Measurements from ENCODE around the gene DROSHA.
"Not testable (repeated sequence)": the region's sequence is repeated elsewhere in the genome, so short reads cannot be mapped to it uniquely, and the experiment has no call there.

Gene DROSHA

DNA sequence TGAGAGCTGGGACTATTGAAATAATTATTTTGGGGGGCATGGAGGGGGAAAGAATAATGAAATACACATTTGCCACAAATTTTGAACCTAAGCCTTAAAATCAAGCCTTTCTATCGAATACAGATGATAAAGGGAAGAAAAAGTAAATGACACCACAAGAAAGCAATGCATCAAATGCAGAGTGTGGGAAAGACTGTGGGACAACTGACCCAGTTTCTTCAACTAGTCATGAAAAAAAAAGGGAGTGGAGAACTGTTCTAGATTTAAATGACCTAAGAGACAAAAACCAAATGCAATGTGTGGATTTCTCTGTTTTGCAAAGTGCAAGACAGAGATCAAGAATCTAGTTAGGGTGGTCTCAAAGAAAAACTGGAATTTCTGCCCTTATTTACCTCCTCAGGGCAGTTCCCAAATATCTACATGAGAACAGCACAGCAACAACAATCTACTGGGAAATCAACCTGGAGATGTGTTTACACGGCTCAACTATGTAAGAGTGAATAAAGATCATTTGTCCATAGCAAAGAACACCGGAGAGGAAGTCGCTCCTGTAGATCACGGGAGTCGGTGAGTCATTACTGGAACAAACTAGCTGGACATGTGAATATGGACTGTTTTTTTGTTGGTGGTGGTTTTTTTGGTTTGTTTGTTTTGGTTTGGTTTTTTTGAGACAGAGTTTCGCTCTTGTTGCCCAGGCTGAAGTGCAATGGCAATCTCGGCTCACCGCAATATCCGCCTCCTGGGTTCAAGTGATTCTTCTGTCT lies 145.9 kb downstream of the DROSHA start:
- in situ Hi-C loops (cut with MboI; ENCODE audit: low sequenced_read_pairs), result no loop called here

DNA sequence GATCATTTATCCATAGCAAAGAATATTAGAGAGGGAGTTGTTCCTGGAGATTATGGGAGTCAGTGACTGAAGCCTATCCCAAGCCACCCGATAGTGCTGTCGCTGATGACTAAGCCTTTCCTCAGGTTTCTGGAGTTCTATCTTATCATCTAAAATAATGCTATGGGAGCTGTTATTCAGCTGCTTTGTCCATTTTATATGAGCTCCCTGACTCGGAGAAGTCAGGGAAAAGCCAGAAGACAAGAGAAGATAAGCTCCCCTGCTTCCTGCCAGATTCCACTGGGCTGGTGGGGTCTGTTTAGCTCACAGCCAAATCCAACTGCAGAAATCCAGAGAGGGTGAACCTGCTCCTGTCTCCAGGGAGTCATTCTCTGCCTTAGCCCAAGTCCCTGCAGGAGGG lies 148.2 kb downstream of the DROSHA start:
- in situ Hi-C loops (cut with MboI; ENCODE audit: low sequenced_read_pairs), result no loop called here

DNA sequence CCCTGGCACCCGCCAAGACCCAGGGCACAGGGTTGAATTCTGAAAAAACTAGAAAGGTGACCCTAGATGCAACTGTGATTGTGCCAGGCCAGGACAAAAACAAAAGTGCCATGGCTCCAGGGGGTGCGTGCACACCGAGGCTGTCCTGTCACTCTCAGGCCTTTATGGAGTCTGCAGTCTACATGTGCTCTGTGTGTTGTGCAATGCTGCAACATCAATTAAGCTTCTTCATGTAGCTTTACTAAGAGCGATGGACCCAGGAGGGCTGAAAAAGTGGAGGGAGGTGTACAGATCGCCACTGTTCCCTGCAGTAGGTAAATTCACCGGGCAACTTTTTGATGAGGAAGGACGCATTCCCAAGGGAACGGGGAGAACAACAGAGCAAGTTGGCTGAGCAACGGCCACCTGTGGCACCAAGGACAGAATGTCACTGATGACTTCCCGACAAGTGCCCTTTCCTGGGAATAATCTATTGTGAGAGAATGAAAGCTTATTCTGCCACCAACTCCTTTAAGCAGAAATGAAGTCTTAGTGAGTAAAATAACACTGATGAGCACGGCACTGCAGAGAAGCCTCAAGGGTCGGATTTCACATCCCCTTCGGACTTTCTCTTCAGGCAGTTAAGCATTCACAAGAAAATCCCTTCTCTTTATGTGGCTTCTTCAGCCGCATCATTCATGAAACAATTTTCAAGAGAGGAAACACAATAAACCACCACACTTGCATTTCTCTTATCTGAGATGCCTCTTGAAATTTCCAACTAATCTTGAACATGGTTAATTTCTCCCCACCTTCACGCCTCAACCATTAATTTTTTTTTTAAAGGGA lies 149.6 kb downstream of the DROSHA start:
- in situ Hi-C loops (cut with MboI; ENCODE audit: low sequenced_read_pairs), result no loop called here

DNA sequence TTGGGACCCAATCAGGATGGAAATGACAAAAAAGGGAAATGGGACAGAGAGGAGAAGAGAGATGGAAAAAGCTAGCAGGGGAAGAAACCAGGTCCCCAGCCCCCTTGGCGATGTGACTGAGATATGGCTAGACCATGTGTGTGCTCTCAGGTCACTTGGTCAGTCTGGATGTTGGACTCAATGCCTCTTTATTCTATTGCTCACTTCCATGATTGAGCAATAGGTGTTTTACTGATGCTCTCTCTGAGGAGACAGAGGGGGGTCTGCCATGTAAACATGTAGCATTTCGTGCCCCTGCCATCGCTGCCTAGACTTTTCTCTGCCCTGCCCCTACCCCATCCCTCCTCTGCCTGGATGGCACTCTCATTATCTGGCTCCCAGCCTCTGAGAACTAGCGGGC lies 150.6 kb downstream of the DROSHA start:
- in situ Hi-C loops (cut with MboI; ENCODE audit: low sequenced_read_pairs), result no loop called here

DNA sequence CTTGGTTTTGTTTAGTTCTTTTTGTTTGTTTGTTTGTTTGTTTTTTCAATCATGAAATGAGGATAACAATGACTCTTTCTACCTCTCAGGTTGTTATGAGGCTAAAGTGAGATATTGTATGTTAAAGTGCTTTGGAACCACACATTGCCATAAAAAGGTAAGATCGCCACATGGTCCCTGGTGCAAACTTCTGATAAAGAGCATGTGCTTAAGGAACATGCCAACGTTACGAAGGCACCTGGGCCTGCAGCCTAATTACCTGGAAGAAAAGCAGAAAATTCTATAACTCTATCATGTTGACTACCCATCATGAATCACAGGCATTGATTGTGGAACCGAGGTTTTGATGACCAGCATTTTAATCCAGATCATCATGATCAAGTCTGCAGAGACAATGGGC lies 151.8 kb downstream of the DROSHA start:
- in situ Hi-C loops (cut with MboI; ENCODE audit: low sequenced_read_pairs), result no loop called here

DNA sequence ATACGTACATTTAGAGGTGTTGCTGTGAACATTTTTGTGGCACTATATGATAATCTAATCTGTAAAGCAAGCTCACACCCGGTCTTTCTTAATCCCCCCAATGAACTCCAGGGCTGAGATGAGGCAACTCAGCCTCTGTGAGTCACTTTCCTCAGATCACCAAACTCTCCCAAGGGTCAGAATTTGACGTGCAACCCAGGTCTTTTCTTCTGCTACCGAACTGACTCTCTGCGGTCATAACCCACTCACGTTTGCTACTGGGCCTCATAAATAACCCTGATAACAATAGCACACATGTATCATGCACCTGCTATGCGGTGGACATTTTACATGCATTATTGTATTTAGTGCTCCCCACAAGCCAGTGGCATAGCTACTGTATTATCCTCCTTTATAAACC lies 153.1 kb downstream of the DROSHA start:
- in situ Hi-C loops (cut with MboI; ENCODE audit: low sequenced_read_pairs), result no loop called here

DNA sequence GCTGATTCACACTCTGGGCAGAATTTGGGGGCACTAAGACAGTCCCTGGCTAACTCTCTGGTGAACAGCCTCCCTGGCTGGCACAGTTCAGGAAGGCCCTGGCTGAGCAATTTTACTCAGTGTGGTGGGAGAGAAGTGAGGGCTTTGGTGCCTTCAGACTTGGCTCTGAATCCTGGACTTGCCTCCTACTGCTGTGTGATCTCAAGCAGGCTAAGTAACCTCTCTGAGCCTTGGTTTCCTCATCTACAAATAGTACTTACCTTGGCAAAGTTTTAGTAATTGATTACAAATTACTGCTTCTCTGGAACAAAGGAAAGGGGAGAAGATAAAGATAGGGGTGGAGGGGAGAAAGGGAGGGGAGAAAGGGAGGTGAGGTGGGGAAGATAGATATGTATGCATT lies 153.8 kb downstream of the DROSHA start:
- in situ Hi-C loops (cut with MboI; ENCODE audit: low sequenced_read_pairs), result no loop called here

DNA sequence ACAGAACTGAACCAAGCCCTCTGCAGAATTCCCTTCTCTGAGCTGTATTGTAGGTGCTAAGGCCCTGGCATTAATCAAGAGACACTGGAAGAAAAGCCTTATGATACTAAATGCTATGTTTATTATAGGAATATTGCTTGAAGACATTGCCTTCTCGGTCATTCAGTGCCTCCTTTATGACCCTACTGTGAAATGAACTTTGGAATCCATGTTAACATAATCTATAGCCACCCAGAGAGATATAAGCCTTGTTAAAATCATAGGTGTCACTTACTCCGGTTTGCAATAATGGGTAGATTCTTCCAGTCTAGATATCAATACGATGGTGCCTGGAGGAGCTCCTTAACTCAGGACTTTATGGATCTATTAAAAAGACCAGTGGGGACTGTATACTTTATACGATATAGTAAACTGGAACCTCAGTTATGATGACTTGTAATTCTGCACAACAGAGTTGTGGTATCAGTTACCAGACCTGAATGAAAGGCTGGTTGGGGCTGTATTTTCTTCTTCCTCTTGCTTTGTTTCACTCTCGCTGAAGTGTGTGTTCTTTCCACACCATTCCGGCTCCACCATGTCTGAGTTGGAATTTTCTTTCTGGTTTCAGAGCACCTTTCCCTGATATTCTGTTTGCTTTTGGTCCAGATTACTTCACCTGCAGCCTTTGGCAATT lies 154.5 kb downstream of the DROSHA start:
- in situ Hi-C loops (cut with MboI; ENCODE audit: low sequenced_read_pairs), result no loop called here

DNA sequence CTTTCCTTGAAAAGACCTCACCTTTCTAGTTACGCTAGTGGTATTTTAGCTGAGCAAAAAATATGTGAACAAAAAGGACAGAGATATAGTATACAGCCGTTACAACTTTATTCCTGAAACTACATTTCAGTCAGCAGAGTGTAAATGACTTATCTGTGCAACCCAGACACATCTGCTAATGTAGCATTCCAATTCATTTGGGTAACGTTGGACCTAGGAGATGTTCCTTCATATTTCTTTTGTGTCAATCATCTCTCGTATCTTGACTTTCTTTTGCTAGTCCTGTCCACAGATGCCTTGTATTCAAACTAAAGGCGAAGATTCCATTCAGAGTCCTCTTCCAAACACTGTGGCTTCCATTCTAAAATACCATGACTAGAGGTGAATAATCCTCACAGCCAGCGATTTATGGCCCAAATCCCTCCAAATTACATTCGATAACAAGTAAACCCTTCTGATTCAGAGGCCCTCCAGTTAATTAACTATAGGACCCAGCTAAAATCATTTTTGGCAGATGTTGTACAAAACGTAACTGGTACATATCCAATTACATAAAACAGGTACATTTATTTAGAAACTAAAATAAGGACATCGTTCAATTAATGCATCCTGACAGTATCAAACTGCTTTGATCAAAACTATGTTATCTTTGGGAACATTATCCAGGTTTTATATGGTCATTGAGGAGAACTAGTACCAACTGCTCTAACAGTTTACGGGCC lies 155.7 kb downstream of the DROSHA start:
- in situ Hi-C loops (cut with MboI; ENCODE audit: low sequenced_read_pairs), result no loop called here

DNA sequence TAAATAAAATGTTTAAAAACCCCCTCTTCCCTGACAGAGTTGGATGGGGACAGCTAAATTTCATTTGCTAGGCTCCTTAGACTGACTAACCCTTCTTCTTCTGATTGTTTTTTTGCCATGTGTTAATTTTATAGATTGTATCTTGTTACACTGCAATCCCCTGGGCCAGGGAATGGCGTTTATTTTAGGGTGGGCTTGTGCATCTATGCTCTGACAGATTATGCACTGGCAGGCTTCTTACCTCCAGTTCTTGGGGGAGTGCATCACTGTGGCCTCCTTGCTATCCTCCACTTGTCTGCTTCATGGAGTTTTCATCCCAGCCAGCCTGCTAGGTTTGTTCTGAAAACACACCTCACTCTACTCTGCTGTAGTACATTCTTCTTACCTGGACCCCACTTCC lies 159.8 kb downstream of the DROSHA start:
- in situ Hi-C loops (cut with MboI; ENCODE audit: low sequenced_read_pairs), result no loop called here

DNA sequence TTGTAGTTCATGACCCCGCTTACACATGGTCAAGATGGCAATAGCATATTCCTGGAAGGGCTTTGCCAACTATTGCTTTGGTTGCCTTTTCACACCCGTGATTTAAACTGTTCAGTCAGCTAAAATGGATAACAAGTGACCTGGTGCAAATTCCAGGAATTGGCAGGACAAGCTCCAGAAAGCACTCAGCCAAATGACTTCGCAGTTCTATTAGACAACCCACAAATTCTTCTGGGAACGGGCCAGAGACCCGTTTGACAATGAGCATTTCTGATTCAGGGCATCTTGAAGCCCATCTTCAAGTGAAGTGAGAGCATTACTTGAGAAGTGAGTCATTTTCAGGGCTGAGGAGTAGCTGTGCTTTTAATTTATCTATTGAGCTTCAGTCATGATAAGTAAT lies 165.0 kb downstream of the DROSHA start:
- in situ Hi-C loops (cut with MboI; ENCODE audit: low sequenced_read_pairs), result no loop called here

DNA sequence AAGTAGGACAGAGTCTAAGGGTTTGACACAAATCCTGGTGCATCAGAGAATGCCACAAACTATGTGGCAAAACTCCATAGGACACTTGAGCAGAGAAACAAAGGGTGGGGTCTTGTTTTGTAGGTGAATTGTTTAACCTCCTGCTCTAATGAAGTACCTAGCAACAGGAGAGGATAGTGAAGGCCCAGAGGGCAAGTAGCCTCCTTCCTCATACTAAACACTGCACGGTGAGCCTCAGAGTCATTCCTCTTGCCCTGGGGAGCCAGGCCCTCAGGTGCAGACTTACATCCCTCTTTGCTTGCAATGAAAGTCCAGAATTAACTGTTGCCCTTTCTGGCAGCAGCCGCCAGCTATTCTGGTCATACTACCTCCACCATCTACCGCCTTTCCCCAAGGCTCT lies 166.1 kb downstream of the DROSHA start:
- in situ Hi-C loops (cut with MboI; ENCODE audit: low sequenced_read_pairs), result no loop called here

DNA sequence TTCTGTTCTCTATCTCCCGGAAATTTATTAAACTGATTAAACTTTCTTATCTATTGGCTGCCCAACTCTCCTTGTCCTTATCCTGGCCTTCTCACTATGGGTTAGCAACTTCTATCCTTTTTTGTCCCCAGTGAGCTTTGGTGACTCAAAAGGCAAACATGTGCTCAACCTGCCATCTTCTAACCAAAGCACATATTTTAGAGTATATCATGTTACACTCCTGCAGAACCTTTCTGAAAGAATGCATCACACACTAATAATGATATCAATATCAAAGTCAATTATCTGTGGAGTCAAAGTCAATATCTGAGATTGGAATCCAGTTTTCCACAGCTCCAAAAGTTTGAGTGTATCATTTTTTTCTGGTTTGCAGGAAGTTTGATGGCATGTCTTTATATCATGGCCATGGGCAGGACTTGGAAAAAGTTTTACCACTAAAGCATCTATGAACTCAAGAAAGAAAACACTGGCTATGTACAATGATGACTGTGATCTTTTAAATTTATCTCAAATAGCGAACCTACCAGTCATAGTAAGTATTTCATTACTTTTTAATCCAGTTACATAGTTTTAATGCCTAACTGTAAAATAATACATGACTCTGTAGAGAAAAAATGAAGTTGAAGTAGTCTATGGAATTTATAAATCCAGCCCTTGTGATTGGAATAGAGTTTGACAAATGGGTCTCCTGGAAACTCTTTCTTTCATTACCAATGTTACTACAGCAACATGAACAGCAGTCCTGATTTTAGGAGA lies 166.8 kb downstream of the DROSHA start:
- in situ Hi-C loops (cut with MboI; ENCODE audit: low sequenced_read_pairs), result no loop called here

DNA sequence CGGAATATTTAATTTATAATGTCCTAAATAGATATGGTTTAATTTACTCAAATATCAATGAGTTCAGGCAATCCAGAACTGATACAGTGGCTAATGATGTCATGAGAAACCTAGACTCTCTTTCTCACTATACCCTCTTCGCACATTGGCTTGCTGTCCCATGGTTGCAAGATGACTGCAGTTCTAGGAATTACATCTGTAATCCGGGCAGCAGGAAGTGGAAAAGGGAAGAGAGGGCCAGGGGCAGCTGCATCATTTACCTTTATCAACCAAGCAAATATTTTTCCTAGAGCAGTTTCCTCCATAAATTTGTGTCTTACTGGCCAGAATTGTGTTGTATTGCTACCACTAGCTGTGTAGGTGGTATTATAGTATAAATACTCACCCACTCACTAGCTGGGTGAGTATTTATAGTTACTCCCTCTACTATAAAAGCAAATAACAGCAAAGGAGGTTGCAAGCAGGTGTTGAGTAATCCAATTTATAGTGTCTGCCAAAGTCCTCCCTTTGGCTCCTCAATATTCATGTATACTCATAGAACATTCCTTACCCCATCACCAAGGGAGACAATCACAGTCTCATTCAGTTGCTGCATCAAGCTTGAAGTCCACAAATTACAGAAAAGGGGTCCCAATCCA lies 168.8 kb downstream of the DROSHA start:
- in situ Hi-C loops (cut with MboI; ENCODE audit: low sequenced_read_pairs), result no loop called here

DNA sequence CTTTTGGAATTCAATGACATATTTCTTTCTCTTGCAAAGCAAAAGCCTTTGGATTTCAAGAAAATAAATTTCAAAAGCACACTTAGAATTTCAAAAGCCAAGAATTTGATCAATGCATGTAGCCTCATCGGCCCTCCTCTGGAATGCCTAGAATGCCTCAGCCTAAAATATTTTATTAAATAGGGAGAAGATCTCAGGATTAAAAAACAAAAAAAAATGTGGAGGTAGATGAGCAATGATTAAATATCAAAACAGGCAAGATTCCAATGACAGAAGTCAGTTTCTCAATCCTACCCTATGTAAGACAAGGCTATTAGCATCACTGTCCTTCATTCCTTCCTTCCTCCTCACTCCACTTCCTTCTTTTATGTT lies 169.4 kb downstream of the DROSHA start:
- in situ Hi-C loops (cut with MboI; ENCODE audit: low sequenced_read_pairs), result no loop called here

DNA sequence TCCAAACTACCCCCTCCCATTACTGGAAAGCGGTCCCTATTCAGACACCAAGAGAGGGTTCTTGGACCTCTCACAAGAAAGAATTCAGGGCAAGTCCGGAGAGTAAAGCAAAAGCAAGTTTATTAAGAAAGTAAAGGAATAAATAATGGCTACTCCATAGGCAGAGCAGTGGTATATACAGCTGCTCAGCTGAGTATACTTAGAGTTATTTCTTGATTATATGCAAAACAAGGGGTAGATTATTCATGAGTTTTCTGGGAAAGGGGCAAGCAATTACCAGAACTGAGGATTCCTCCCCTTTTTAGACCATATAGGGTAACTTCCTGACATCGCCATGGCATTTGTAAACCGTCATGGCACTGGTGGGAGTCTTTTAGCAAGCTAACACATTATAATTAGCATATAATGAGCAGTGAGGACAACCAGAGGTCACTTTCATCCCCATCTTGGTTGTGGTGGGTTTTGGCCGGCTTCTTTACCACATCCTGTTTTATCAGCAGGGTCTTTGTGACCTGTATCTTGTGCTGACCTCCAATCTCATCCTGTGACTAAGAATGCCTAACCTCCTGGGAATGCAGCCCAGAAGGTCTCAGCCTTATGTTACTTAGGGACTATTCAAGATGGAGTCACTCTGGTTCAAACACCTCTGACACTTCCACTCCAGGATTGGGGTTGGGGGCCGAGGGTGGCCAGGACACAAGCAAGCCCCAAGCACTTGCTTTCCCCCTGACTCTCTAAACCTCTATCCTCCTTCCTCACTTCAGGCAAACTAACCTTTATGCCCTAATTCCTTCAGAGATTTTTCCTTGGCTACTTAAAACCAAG lies 170.0 kb downstream of the DROSHA start:
- in situ Hi-C loops (cut with MboI; ENCODE audit: low sequenced_read_pairs), result not testable (repeated sequence)

DNA sequence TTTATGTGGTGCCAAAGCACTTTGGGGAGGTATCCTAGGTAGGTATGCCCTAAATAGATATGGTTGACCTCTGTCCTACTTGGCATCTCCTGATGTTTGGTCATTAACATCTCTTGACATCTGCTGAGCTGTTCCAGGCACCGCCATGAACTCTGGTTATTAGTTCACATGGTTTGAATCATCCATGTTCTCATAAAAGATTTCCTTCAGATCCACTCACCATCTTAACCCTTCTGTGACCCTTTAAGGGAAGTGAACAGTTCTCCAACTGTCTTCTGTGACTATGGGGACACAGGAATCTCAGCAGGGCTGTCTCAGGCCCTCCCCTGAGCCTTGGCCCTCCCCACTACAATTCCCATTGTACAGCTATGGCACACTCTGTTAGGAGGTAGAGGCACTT lies 170.7 kb downstream of the DROSHA start:
- in situ Hi-C loops (cut with MboI; ENCODE audit: low sequenced_read_pairs), result no loop called here

DNA sequence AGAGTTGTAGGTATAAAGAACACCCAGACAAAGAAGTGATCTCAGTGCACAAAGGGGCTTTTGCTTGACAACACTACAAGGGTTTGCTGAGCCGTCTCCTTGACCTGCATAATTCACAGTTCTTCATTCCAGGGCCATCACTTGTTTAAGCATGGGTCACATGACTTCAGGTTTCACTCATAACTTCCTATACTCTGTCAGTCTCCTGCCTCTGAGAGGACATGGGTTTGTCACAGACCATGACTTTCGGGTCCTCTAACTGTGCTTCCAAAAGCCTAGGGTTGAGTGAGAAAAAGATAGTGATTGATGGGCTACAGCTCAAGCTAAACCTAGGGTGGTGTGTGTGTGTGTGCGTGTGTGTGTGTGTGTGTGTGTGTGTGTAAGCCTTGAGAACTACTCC lies 172.1 kb downstream of the DROSHA start:
- in situ Hi-C loops (cut with MboI; ENCODE audit: low sequenced_read_pairs), result no loop called here

DNA sequence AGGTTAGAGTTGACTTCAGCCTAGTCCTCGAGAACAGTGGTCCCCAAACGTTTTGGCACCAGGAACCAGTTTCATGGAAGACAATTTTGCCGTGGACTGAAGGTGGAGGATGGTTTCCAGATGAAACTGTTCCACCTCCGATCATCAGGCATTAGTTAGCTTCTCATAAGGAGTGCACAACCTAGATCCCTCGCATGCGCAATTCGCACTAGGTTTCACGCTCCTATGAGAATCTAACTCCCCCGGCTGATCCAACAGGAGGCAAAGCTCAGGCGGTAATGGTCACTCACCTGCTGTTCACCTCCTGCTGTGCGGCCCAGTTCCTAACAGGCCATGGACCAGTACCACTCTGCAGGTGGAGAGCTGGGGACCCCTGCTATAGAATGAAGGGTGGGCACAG lies 174.9 kb downstream of the DROSHA start:
- in situ Hi-C loops (cut with MboI; ENCODE audit: low sequenced_read_pairs), result no loop called here
